ENCODE data around the gene TRAF3IP3.

Gene TRAF3IP3

DNA sequence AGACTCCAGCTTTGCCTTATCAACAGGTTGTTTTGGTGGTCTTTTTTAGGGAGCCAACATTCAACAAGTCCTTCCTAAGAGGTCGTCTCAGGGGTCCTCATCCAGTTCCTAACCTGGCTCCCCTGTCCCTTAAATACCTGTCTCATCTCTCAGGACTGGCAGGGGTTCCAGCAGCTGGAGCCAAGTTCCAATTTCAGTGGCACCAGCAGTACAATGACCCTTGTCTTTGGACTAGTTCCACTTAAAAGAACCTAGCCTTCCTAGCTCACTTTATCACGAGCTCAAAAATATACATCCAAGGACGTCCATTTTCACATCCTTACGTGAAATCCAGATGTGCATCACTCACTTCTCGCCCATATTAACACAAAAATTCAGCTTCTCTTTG, 18.7 kb upstream of the TRAF3IP3 start:
- no peak for DNase-seq (ENCODE audit: low spot score)

DNA sequence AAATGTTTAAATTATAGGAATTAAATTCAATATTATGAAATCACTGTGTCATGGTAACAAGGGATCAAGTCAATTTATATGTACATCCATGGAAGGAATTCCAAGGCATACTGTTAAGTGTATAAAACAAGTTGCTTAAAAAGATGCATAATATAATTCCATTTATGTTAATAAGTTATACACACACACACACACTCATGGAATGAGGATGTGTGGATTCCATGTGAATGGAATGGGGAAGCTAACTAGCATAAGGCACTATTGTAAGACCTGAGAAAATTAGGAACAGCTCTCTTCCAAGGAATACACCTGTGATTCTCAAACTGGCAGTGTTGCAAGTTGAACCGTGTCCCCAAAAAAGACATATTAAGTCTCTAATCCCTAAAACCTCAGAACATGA, 17.6 kb upstream of the TRAF3IP3 start:
- DNase-seq (ENCODE audit: low spot score), result no peak

DNA sequence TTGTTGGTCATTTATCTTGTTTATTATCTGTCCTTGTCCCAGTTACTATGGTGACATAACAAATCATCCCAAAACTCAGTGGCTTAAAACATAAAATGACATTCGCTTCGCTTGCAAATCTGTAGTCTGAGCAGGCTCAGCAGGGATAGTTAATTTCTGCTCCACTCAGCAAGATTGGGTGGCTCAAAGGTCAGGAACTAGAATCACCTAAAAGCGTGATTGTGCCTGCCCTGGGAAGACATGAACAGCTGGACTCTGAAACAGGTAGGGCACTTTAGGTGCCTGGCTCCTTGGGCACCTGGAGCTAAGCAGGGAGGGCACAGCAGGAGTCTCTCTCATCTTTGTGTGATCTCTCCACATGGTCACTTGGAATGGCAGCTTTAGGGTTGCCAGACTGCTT, 14.7 kb upstream of the TRAF3IP3 start:
- no peak for DNase-seq (ENCODE audit: low spot score)

DNA sequence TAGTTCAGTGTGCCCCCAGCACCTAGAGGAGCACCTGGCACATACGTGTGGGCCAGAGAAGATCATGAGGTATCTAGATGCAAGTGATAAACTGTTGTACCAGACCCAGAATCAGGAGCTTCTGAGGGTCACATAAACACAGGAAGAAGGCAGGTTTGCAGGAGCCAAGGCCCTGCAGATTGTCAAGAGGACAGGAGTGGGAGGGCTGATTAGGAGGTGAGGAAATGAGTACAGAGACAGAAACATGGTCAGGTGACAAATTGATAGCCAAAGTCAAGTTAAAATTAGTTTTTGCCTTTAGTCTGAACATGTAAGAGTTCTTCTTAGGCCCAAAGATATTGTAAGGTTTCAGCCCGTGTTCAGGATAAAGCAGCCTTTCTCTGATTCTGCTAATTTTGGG, 14.0 kb upstream of the TRAF3IP3 start:
- DNase-seq (ENCODE audit: low spot score), result no peak

DNA sequence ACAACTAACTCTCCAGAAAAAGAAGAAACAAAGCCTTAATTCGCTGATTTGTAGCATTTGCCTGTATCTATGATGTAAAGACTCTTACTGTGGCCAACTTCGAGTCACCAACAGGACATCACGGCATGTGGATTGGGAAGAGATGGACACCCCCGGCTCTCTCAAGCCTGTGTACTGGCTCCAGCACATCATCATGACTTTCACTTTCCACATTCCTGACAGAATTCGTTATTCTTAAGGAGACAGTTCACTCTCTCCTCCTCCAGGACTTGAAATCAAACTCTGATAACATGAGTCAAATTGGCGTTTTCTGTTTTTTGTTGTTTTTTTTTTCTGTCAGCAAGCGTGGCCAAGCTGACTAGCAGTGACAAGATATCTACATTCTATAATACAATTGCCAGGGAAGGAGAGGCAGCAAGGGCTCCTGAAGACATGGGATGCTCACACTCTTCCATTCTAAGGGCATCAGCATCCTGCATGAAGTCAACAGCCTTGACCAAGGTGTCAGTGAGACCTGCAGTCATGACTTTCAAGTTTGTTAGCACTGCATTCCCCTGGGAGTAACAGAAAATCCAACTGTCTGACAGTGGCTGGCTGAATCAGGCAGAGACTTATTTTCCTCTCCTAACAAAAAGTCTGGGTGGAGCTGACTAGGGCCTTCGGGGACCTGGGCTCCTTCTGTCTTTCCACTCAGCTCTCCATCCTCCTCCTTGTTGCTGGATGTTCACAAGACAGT, 13.3 kb upstream of the TRAF3IP3 start:
- peak; percentile 78 for DNase-seq (ENCODE audit: low spot score)

DNA sequence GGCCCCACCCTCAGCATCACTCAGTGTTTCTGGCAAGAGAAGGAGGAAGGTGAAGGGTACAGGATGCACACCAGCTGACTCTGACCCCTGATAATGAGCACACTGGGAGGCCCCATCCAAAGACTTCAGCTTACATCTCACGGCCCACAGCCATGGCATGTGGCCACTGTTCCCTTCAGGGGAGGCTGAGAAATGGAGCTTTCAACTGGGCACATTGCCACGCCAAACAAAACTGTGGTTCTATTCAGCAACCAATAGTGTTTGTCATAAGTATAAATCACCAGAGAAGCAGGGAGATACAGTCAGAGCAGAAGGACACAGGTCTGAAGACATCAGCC, 12.7 kb upstream of the TRAF3IP3 start:
- DNase-seq (ENCODE audit: low spot score), result peak; percentile 27

DNA sequence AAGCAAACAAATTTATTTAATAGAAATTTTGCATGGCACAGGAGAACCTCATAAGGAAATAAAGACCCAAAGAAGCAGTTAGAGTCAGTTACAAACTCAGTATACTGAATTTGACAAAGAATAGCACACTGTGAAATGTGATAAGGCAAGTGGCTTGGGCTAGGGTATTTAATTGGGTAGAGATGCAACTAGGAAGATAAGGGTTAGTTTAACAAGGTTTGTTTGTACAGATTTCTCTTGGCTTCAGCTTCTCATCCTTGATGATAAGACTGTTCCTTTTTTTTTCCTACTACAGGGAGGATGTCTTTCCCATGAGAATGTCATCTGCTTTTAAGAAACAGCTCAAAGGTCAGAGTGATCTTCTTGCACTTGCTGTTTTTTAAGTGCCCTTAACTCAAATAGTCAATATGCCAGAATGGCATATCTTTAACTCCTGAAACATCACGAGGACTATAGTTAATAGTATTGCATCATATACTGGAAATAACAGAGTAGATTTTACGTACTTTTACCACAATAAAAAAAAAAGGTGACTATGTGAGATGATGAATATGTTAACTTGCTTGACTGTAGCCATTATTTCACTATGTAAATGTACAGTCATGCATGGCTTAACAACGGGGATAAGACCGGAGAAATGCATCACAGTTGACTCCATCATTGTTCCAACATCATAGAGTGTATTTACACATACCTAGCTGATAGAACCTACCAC, 9.2 kb upstream of the TRAF3IP3 start:
- DNase-seq (ENCODE audit: low spot score), result no peak

DNA sequence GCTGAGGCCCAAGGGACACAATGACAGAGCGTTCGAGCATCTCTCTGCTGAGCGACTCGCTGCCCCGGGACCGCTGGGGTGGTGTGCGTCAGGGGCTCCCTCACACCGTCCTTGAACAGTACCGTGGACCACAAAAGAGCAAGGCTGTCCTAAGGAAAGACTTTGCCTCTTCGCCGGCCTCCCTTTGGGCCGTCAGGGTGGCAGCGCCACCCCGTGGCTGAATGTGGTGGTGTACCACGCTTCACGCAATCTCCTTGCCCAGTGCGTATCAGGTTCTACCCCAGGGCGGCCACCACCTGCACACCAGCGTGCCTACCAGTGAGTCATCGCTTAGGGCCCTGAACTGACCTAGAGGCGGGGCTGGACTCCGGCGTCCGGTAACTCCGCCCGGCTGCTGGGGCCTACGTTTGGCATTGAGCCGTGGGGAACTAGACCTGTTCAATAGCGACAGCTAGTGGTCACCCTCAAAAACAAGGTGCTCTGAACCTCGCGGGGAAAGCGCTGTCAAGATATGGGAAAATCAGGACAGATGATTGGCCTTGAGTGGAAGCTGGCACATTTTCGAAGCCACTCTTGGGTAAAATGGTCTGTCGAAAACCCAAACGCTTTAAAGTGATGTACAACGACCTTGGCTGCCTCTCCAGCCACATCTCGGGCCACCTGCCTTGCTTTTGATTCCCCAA, 8.1 kb upstream of the TRAF3IP3 start:
- DNase-seq (ENCODE audit: low spot score), result peak; percentile 90

DNA sequence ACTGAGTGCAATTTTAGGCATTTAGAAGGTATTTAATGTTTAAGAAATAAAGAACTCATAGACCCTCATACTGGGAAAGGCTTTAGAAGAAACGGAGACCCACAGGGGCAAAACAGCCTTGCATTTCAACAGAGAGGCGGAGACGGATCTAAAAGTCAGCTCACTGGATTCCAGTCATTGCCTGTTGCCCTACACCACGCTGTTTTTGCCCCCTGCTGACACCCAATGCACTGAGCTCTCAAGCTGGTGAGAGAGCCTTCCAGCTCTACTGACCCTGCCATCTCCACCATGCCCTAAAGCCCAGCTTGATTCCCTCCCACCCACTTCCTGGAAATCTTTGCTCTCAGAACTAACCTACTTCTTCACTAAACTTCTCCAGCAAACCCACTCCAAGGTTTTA, 7.2 kb upstream of the TRAF3IP3 start:
- no peak for DNase-seq (ENCODE audit: low spot score)

DNA sequence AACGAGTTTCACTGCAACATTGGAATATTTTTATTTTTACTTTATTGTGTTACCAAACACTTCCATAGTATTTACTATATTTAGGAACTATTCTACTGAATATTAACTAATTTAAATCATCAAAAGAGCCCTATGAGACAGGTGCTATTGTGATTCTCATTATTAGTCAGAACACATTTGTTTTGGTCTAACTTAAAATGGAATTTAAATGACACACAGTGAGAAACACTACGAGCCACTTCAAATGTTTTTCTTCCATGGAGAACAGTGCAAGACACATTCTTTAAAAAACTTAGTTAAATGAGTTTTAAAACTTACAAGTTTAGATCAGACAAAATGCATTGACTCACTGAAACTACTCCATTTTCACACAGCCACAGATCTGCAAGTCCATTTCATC, 6.6 kb upstream of the TRAF3IP3 start:
- DNase-seq (ENCODE audit: low spot score), result no peak

DNA sequence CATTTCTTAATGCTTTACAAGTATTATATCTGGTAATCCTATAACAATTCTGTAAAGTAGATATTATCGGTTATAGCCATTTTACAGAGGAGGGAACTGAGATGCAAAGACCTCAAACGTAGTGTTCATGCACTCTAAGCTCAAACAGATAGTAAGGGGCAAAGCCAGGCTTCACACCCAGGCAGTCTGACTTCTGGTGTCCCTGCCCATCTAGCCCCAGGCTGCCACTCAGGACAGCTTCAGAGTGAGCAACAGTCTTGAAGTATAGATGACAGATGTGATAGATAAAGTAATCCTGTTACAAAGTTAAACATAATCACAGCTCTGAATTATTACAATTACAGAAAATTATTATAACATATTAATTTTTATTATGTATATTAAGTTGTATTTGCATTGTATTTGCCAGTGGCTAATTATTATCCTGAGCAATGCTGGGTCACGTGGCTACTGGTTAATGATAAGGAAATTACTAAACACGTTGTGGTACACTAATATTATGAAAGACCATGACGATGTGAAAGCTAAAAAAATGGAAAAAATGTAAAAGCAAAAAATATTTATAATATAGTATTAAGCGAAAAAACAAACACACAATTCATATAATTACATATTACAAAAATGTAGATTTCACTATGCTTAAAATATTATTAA, 6.1 kb upstream of the TRAF3IP3 start:
- DNase-seq (ENCODE audit: low spot score), result no peak

DNA sequence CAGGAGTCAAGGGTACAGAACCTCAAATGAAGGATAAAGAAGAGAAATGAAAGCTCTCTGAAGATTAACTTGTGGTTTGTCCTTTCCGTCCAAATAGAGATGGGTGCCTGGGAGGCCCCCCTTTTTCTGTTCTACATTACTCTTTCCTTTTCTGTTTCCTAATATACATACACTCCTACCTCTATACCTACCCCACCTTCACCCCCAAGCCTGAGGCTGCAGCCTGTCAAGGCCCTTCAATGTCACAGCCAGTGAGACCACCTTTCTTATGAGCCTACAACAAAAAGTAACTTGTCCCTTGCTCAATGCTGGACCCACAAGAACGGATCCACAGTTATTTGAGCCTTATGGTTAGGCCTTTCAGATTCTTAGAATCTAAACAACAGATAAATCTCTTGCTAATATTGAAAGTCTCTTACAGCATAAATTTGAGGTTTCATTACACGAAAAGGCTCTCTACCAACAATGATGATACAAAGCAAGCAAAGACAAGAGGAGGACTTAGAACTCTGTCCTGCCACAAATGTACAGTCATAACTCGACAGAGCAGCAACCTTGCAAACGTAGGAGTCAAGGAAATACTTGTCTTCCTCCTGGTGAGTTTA, 4.1 kb upstream of the TRAF3IP3 start:
- DNase-seq (ENCODE audit: low spot score), result no peak

DNA sequence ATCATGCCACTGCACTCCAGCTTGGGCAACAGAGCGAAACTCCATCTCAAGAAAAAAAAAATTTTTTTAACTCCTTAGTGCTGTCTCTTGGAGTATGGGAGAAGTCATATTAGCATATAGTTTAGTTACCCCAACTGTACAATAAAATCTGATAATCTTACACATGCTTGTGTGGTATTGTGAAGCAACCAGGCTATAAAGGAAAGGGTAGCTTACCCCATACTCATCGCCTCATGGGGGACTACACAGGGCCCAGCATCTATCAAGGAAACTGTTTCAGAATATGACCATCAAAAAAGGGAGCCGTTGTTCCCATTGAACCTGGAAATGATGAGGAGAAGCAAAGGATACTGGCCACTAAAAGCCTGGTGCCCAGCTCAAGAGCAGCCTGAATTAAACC, 3.0 kb upstream of the TRAF3IP3 start:
- no peak for DNase-seq (ENCODE audit: low spot score)

DNA sequence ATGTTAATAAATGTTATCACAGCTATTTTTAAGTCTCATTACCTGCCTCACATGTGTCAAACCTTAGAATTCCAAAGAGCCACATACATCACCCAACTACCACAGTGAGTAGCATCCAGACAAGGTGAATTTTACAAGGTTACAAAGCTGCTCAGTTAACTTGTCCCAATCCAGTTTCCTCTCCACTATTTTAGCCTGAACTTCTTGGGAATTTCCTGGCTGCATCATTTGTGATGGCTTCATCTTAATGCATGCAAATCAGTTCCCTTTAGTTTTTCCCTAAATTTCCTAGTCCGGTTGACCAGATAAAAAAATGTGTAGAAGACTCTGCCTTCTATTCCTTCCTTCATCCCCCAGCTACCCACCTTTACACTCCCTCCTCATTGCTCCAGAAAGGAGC, 597 bp upstream of the TRAF3IP3 start:
- no peak for DNase-seq (ENCODE audit: low spot score)

DNA sequence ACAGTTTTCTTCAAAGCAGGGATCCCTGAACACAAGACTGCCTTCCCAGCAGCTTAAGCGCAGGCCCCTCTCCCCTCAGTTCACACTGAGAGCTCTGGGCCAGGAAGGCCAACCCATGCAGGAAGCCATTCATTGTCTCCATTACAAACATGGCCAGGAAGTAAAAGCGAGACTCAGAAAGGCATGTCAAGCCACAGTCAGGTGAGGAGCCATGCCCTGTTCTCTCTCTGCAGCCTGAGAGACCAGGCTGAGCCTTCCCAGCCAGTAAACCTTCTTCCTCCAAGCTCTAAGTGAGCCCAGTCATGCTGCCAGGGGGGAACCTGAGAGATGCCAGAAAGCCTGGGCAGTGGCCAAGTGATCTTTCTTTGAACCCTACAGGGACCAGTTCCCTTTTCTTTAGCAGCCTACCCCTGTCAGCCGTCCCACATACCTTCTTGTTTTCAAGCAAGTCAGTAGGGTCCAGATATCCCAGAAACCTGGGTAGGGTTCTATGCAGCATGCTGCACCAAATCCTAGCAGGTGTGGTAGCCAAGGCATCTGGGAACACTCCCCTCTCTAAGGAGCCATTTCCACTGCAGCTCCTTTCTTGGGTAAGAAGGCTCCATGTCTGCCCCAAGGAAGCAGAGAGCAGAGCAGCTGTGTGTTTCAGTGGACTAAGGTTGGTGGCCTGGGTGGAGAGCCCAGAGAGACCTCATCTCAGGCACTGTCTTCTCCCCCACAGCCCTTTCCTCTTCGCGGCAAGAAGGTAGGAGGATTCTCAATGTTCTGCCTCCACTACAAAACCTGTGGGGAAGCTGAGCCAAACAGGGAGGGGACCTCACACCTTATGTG, 977 bp downstream of the TRAF3IP3 start:
- DNase-seq (ENCODE audit: low spot score), result no peak

DNA sequence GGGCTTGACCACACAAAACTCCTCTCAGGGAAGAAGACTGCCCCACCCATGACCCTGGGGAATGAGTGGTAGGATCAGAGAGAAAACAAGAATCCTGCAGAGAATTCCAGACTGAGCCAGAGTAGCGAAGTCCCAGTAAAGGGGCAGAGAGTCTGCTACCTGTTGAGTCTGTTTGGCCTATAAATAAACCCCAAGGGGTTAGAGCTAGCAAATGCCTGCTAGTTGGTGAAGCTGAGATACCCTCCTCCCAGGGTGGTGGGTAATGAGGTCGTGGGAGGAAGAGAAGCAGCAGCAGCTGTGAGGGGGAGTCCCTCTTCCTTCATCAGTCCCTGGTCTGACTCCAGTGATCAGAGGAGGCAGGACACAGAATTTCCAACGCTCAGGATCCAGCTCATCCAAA, 2.5 kb downstream of the TRAF3IP3 start:
- DNase-seq (ENCODE audit: low spot score), result no peak

DNA sequence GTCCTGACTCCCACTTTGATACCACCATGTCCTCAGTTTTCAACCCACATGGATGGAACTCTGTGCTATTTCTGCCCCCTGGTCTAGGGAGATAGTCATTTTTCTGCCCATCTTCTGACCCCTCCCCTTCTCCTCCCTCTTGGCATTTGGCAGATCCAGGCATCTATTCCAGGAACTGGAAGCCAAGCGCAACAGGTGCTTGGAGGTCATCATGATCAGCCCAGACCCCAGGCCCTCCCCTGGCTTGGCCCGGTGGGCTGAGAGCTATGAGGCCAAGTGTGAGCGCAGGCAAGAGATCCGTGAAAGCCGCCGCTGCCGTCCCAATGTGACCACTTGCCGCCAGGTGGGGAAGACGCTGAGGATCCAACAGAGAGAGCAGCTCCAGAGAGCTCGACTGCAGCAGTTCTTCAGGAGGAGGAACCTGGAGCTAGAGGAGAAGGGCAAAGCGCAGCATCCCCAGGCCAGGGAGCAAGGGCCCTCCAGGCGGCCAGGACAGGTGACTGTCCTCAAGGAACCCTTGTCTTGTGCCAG, 4.0 kb downstream of the TRAF3IP3 start:
- no peak for DNase-seq (ENCODE audit: low spot score)

DNA sequence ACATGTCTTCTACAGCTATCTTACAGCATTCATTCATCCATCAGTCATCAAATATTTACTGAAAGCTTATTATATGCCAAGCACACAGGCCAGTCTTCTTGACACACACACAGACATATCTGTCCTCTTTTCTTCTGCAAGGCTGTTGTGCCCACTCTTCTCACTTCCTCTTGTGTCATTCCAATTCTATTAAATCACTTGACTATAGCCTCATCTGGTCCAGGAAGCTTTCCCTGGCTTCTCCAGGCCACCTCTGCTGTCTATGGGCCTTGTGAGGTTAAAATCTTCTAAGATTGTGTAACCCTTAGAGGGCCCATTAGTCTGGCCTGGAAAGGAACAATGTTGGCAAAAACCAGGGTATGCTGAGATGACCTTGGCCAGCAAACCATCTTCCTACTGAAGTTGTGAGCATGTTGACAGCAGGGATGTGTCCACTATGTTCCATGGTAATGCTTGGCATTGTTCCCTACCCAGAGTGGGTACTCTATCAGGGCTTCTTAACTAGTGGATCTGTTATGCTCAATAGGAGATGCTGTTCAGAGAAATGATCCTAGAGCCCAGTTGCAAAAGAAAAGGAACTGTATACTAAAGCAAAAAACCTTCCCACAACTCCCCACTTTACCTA, 5.3 kb downstream of the TRAF3IP3 start:
- DNase-seq (ENCODE audit: low spot score), result peak; percentile 24

DNA sequence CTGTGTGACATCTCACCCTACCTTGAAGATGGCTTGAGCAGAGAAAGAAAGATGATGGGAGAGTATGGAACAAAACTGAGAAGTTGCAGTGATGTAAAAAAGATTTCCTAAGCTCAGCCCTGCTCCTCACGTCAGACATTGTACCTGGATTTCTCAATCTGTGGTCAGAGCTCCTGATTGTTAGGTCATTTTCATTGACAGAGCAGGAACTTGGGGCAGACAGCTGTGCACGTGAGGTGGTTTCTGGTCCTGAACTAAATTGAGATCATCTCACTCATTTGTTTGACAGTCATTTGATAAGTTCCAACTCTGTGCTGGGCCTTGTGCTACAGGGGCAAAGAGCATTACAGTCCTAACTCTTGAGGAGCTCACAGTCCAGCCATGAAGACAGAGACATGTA, 10.2 kb downstream of the TRAF3IP3 start:
- no peak for DNase-seq (ENCODE audit: low spot score)

DNA sequence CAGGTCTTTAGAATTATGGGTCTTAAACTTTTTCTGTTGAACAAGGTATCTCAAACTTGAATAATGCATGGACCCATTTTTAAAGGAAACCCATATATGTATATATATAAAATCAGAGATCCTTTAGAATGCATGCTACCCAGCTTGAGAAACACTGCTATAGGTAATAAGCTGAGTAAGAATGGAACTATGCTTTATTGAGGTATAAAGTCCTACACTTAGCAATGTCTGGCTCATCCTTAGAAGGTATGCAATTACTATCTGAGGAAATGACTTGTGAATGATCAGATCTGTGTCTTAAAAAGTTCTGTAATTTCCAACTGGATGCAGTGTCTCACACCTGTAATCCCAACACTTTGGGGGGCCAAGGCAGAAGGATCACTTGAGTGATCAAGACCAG, 11.2 kb downstream of the TRAF3IP3 start:
- DNase-seq (ENCODE audit: low spot score), result no peak

DNA sequence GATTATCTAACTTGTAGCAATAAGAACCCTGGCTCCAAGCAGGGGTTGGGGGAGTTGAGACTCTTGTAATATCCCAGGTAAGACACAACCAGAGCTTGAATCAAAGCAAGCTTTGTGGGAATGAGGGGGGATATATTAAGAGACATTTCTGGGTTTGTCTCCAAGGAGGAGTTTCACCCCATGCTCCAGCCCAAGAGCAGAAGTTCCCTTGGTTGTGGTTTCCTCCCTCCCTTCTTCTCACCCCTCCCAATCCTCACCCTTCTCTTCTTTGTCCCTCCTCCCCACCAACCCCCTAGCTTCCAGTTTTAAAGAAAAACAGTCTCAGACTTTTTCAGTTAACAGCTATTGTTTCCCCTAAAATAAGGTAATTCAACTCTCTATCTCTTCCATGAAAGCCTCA, 11.9 kb downstream of the TRAF3IP3 start:
- no peak for DNase-seq (ENCODE audit: low spot score)
